ENCODE data around the gene CBX3.

CBX3 gene

GRCh38 chr7:26188957-26189541, 12.5 kb upstream of the CBX3 start:
- peak in 1 of 2 donors; percentile 41 for DNase-seq

GRCh38 chr7:26189697-26190096, 11.8 kb upstream of the CBX3 start:
- no peak for DNase-seq

GRCh38 chr7:26190417-26190869, 11.1 kb upstream of the CBX3 start:
- peak in 1 of 2 donors; percentile 36 for DNase-seq

GRCh38 chr7:26191233-26191973, 10.1 kb upstream of the CBX3 start:
- DNase-seq: no peak

GRCh38 chr7:26191974-26192479, 9.5 kb upstream of the CBX3 start:
- DNase-seq: no peak

- peak in 1 of 2 donors; percentile 50 for DNase-seq
These were observed 9.0 kb upstream of the CBX3 start for GRCh38 chr7:26192485-26193087.

- peak in 1 of 2 donors; percentile 39 for DNase-seq
These were observed 7.9 kb upstream of the CBX3 start for GRCh38 chr7:26193432-26194207.

- peak in 1 of 2 donors; percentile 33 for DNase-seq
These were observed 6.8 kb upstream of the CBX3 start for GRCh38 chr7:26194764-26195163.

GRCh38 chr7:26195182-26195581, 6.4 kb upstream of the CBX3 start:
- DNase-seq: no peak

- peak in 1 of 2 donors; percentile 41 for DNase-seq
These were observed 5.5 kb upstream of the CBX3 start for GRCh38 chr7:26195867-26196657.

- peak in 1 of 2 donors; percentile 32 for DNase-seq
These were observed 4.1 kb upstream of the CBX3 start for GRCh38 chr7:26197153-26198115.

- DNase-seq: peak in 1 of 2 donors; percentile 72
These were observed 3.3 kb upstream of the CBX3 start for GRCh38 chr7:26198133-26198780.

GRCh38 chr7:26198781-26199169, 2.8 kb upstream of the CBX3 start:
- DNase-seq: no peak

- peak; percentile 70 to 80 for DNase-seq
These were observed 2.1 kb upstream of the CBX3 start for GRCh38 chr7:26199301-26200037.

GRCh38 chr7:26200038-26200443, 1.5 kb upstream of the CBX3 start:
- peak; percentile 67 to 76 for DNase-seq

- DNase-seq: peak; percentile 97 to 99
These were observed 900 bp upstream of the CBX3 start, which contains the start of gene HNRNPA2B1 for GRCh38 chr7:26200444-26201246. Gene HNRNPA2B1 (minus strand): TSS chr7:26200746. CDS start chr7:26200577, 169 bp downstream.

GRCh38 chr7:26202019-26202990, 760 bp downstream of the CBX3 start:
- DNase-seq: peak; percentile 48 to 65

Data from CD4-positive, alpha-beta T cell treated with Interferon alpha-2 for 1 hour (primary cell).